ENCODE results near the gene RBM4B. TPM values are rescaled to one million over a fixed set of nuclear protein-coding genes. Genes with fewer than 3 reads are reported as not detected.

The RBM4B gene
- total and polyA plus RNA-seq, 4 donors = 9.4 to 33.9 (median 11.1) TPM

DNA sequence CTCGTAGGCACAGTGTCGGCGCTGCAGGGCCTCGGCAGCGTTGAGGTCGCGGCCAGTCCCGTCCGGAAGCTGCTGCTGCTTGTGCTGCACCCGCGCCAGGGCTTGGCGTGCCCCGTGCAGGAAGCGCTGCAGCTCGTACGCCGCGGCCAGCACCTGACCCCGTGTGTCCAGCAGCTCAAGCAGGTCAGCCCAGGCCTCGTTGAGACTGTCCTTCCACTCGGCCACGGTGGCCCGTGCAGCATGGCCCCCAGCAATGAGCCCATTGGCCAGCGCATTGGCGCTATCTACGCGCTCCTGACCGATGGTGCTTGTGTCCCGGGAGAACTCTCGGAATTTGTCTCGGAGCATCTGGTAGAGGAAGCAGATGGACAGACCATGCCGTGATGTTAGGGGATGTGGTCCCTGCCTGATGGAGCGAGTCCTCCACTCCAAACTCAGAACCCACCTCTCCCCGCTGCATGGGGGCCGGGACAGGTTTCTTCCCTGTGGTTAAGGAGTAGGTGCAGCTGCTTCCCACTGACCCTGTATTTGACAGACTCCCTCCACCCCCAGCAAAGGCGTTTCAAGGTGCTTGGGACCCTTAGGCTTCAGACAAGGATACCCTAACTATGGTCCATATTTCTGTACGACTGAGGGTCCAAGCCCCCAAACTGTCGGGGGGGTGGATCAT is 13.8 kb upstream of the RBM4B start:
- Histone ChIP-seq H3K9me3 (ENCODE audit: control insufficient read depth in 4 of 4, insufficient read depth in 3 of 4, low read length in 3 of 4) (no peaks in the 10 kb centered on the region), H3K4me3 (no peak overlapping the region), H3K27ac (ENCODE audit: low read depth in 1 of 2, low read length in 1 of 2) (no peak overlapping the region), H3K27me3 (ENCODE audit: control insufficient read depth in 3 of 3, insufficient read depth in 3 of 3, low read length in 2 of 3) (no peaks in the 10 kb centered on the region), H3K36me3 (ENCODE audit: control insufficient read depth in 4 of 4, insufficient read depth in 4 of 4, low read length in 4 of 4) (no peaks in the 10 kb centered on the region), H3K9ac (ENCODE audit: insufficient read depth in 1 of 2, low read length in 2 of 2) (no peak overlapping the region), H3K4me1 (ENCODE audit: control insufficient read depth in 5 of 5, insufficient read depth in 5 of 5, low read length in 5 of 5) (peaks cover 0 to 3% (median 0%) of the 10 kb centered on the region in 5 donors)
- ATAC-seq (ENCODE audit: insufficient read depth, low FRiP score) (no peak), DNase-seq (no peak)
- WGBS, 2 donors = 90 to 92% methylated on average over 38 of the region's 38 CpGs
- TF ChIP-seq, protein P1, sequence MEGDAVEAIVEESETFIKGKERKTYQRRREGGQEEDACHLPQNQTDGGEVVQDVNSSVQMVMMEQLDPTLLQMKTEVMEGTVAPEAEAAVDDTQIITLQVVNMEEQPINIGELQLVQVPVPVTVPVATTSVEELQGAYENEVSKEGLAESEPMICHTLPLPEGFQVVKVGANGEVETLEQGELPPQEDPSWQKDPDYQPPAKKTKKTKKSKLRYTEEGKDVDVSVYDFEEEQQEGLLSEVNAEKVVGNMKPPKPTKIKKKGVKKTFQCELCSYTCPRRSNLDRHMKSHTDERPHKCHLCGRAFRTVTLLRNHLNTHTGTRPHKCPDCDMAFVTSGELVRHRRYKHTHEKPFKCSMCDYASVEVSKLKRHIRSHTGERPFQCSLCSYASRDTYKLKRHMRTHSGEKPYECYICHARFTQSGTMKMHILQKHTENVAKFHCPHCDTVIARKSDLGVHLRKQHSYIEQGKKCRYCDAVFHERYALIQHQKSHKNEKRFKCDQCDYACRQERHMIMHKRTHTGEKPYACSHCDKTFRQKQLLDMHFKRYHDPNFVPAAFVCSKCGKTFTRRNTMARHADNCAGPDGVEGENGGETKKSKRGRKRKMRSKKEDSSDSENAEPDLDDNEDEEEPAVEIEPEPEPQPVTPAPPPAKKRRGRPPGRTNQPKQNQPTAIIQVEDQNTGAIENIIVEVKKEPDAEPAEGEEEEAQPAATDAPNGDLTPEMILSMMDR (IDR thresholded peaks at IDR 0.05; ENCODE audit: control extremely low read depth, extremely low read depth) = no peak

DNA sequence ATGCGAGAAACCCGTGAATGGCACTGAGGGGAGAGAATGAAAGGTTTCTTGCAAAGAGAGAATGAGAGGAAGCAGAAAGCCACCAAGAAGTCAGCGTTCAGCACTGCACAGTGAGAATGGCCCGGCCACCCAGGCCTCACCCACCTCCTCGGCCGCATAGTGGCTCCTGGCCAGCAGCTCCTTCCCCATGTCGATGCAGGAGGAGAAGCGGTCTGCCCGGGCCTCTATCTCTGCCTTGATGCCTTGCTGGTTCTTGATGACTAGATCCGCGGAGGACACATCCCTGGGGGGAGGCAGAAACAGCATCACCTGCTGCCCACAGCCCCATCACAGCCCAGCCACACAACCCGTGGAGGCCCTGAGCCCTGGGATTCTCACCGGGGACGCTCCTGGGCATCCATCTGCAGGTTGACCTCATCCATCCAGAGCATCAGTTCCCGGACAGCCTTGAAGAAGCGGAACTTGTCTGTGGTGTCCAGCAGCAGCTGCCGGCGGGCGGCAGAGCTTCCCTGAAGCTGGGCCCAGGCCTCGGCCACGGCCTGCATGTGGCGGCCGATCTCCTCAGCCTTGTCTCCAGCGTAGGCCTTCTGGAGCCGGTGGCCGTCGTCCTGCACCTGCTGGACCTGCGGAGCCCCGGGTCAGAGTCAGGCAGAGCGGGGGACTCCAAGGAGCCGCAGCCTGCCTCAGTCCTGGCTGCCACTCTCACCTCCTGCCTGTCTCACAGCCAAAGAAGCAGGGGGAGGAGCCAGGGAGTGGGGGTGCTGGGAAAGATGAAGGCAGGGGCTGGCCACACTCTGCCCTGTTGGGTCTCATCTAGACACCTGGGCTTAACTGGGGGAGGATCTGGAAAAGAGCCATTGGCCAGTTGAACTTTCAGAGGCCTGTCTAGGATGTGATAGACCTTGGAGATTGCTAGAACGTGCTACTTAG is 12.2 kb upstream of the RBM4B start:
- TF ChIP-seq, protein P1 (IDR thresholded peaks at IDR 0.05; ENCODE audit: control extremely low read depth, extremely low read depth) = no peak
- peaks cover 0 to 3% (median 0%) of the 10 kb centered on the region in 5 donors for H3K4me1 ChIP-seq (ENCODE audit: control insufficient read depth in 5 of 5, insufficient read depth in 5 of 5, low read length in 5 of 5)
- 95 to 97% methylated on average over 32 of the region's 32 CpGs for WGBS, 2 donors
- H3K27ac ChIP-seq (ENCODE audit: low read depth in 1 of 2, low read length in 1 of 2) = no peak overlapping the region
- ATAC-seq (ENCODE audit: insufficient read depth, low FRiP score) (no peak), DNase-seq (no peak)
- H3K36me3 ChIP-seq (ENCODE audit: control insufficient read depth in 4 of 4, insufficient read depth in 4 of 4, low read length in 4 of 4) = no peaks in the 10 kb centered on the region
- H3K27me3 ChIP-seq (ENCODE audit: control insufficient read depth in 3 of 3, insufficient read depth in 3 of 3, low read length in 2 of 3) = no peaks in the 10 kb centered on the region
- no peaks in the 10 kb centered on the region for H3K9me3 ChIP-seq (ENCODE audit: control insufficient read depth in 4 of 4, insufficient read depth in 3 of 4, low read length in 3 of 4)
- no peak overlapping the region for H3K9ac ChIP-seq (ENCODE audit: insufficient read depth in 1 of 2, low read length in 2 of 2)
- no peak overlapping the region for H3K4me3 ChIP-seq

DNA sequence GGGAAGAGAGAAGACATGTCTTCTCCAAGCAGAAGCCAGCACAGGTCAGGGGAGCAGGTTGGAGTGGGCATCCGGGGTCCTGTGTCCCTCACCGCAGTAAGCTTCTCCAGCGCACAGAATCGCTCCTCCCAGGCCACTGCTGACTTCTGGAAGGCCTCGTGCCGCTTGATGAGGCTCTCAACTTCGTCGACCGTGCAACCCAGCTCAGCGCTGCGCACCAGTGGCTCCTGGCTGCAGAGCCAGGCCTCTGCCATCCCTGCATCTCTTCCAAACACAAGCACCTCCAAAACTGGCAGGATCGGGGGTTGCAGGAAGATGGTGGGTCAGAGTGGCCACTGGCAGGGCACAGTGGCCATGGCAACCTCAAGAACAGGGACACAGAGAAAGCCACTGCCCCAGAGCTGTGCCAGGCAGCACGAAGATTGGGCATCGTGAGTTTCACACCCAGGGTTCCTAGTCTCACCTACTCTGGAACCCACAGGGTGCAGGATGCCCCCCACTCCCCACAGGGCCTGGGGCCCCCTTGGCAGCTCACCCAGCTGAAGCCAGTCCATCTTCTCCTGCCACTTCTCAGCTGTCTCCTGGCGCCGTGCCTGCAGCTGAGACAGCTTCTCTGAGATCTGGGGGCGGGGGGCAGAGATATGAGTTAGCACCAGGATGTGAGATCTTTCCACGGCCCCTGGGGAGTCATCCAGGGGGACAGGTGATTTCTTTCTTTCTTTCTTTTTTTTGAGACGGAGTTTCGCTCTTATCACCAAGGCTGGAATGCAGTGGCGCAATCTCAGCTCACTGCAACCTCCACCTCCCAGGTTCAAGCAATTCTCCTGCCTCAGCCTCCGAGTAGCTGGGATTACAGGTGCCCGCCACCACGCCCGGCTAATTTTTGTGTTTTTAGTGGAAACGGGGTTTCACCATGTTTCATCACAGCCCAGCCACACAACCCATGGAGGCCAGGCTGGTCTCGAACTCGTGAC is 11.2 kb upstream of the RBM4B start:
- H3K9me3 ChIP-seq (ENCODE audit: control insufficient read depth in 4 of 4, insufficient read depth in 3 of 4, low read length in 3 of 4) = no peaks in the 10 kb centered on the region
- DNase-seq (no peak), ATAC-seq (ENCODE audit: insufficient read depth, low FRiP score) (no peak)
- no peaks in the 10 kb centered on the region for H3K36me3 ChIP-seq (ENCODE audit: control insufficient read depth in 4 of 4, insufficient read depth in 4 of 4, low read length in 4 of 4)
- TF ChIP-seq, protein P1 (IDR thresholded peaks at IDR 0.05; ENCODE audit: control extremely low read depth, extremely low read depth) = no peak
- 86 to 87% methylated on average over 28 of the region's 28 CpGs for WGBS, 2 donors
- H3K4me1 ChIP-seq (ENCODE audit: control insufficient read depth in 5 of 5, insufficient read depth in 5 of 5, low read length in 5 of 5) = peaks cover 0 to 3% (median 0%) of the 10 kb centered on the region in 5 donors
- H3K27ac ChIP-seq (ENCODE audit: low read depth in 1 of 2, low read length in 1 of 2) = no peak overlapping the region
- H3K9ac ChIP-seq (ENCODE audit: insufficient read depth in 1 of 2, low read length in 2 of 2) = no peak overlapping the region
- no peaks in the 10 kb centered on the region for H3K27me3 ChIP-seq (ENCODE audit: control insufficient read depth in 3 of 3, insufficient read depth in 3 of 3, low read length in 2 of 3)
- no peak overlapping the region for H3K4me3 ChIP-seq

Data from lung (tissue), 12 donors.